ENCODE results near the gene DACH2. TPM values are rescaled to one million over a fixed set of nuclear protein-coding genes. Genes with fewer than 3 reads are reported as not detected.

DACH2 gene
- total RNA-seq, 2 experiments from 2014 or later: not detected

DNA sequence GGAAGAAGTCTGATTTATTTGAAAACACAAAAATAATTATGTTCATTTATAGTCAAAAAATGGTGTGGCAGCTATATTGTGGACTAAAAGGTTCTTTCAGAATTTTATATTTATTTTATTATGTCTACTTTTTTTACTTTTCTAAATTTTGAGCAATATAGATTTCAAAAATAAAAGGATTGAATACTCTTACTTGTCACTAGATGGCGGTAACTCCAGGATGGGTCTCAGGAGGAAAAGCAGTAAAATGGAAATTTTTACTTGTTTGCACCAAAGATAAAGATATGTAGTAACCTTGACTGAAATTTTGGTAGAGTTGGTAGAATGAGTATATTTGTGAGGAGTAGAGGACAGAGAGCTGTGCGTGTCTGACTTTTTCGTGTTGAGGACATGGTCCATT lies 14.5 kb upstream of the DACH2 start:
- no TSS peak for BruUV-seq (replicated peaks)
- ChIA-PET POLR2A (interaction anchor here (0.6 kb wide), 1 partner anchor 995 kb away, joined by 3 read pairs; no protein-coding TSS in a partner anchor), CTCF (ENCODE audit: unreplicated experiment) (no interaction called here)
- H3K4me2 ChIP-seq (ENCODE audit: low read length): no peak overlapping the region
- intact Hi-C loops (cut with micrococcal nuclease; ENCODE audit: unreplicated experiment): no loop called here
- no peak overlapping the region for H3K27ac ChIP-seq (ENCODE audit: low read depth, low read length, poor library complexity, severe bottlenecking)
- TF ChIP-seq, protein P1, sequence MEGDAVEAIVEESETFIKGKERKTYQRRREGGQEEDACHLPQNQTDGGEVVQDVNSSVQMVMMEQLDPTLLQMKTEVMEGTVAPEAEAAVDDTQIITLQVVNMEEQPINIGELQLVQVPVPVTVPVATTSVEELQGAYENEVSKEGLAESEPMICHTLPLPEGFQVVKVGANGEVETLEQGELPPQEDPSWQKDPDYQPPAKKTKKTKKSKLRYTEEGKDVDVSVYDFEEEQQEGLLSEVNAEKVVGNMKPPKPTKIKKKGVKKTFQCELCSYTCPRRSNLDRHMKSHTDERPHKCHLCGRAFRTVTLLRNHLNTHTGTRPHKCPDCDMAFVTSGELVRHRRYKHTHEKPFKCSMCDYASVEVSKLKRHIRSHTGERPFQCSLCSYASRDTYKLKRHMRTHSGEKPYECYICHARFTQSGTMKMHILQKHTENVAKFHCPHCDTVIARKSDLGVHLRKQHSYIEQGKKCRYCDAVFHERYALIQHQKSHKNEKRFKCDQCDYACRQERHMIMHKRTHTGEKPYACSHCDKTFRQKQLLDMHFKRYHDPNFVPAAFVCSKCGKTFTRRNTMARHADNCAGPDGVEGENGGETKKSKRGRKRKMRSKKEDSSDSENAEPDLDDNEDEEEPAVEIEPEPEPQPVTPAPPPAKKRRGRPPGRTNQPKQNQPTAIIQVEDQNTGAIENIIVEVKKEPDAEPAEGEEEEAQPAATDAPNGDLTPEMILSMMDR (conservative IDR thresholded peaks at IDR 0.05; ENCODE audit: low read length): peak; percentile 76
- no peak for TF ChIP-seq EZH2phosphoT487 (IDR thresholded peaks at IDR 0.05; ENCODE audit: borderline replicate concordance, low read depth, low read length)
- H3K9me2 ChIP-seq (ENCODE audit: insufficient read depth, low read length): no peaks in the 10 kb centered on the region
- H3K36me3 ChIP-seq (ENCODE audit: insufficient read depth, low read length): no peaks in the 10 kb centered on the region
- no peak overlapping the region for H3K4me3 ChIP-seq (ENCODE audit: low read depth, low read length, poor library complexity, severe bottlenecking)
- H4K20me1 ChIP-seq (ENCODE audit: insufficient read depth, low read length): no peaks in the 10 kb centered on the region
- no peaks in the 10 kb centered on the region for H3K79me2 ChIP-seq (ENCODE audit: insufficient read depth, low read depth, low read length)
- H2AFZ ChIP-seq (ENCODE audit: low read length): no peak overlapping the region
- no peaks in the 10 kb centered on the region for H3K4me1 ChIP-seq (ENCODE audit: insufficient read depth, low read length, poor library complexity, severe bottlenecking)
- DNase-seq (ENCODE audit: low spot score): peak; percentile 20
- no peaks in the 10 kb centered on the region for H3K9me3 ChIP-seq (ENCODE audit: low read length)

DNA sequence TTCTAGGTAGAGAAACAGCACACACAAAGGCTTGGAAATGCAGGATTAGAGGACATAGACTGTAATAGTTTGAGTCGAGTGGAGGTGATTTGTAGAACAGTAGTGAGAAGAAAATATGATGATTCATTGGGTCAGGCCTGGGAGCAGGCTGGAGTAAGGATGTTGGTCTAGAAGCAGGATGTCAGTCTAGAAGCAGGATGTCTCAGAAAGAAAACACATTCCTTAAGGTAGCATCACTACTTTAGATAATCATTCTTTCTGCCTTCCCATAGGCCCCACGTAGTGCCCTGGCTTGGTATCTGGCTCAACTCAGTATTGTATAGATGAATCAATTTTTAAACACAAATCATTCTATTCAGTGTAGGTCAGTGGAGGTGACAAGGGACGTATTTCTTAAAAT lies 11.2 kb upstream of the DACH2 start:
- BruUV-seq (replicated peaks): no TSS peak
- Histone ChIP-seq H4K20me1 (ENCODE audit: insufficient read depth, low read length) (no peaks in the 10 kb centered on the region), H3K9me2 (ENCODE audit: insufficient read depth, low read length) (no peaks in the 10 kb centered on the region), H3K4me3 (ENCODE audit: low read depth, low read length, poor library complexity, severe bottlenecking) (no peak overlapping the region), H3K27ac (ENCODE audit: low read depth, low read length, poor library complexity, severe bottlenecking) (no peak overlapping the region), H3K4me1 (ENCODE audit: insufficient read depth, low read length, poor library complexity, severe bottlenecking) (no peaks in the 10 kb centered on the region), H3K4me2 (ENCODE audit: low read length) (no peak overlapping the region), H2AFZ (ENCODE audit: low read length) (no peak overlapping the region), H3K79me2 (ENCODE audit: insufficient read depth, low read depth, low read length) (no peaks in the 10 kb centered on the region), H3K36me3 (ENCODE audit: insufficient read depth, low read length) (no peaks in the 10 kb centered on the region), H3K9me3 (ENCODE audit: low read length) (no peaks in the 10 kb centered on the region)
- DNase-seq (ENCODE audit: low spot score): no peak
- intact Hi-C loops (cut with micrococcal nuclease; ENCODE audit: unreplicated experiment): no loop called here
- POLR2A ChIA-PET: no interaction called here
- CTCF ChIA-PET (ENCODE audit: unreplicated experiment): no interaction called here
- TF ChIP-seq, protein P1 (conservative IDR thresholded peaks at IDR 0.05; ENCODE audit: low read length): no peak
- no peak for TF ChIP-seq EZH2phosphoT487 (IDR thresholded peaks at IDR 0.05; ENCODE audit: borderline replicate concordance, low read depth, low read length)

DNA sequence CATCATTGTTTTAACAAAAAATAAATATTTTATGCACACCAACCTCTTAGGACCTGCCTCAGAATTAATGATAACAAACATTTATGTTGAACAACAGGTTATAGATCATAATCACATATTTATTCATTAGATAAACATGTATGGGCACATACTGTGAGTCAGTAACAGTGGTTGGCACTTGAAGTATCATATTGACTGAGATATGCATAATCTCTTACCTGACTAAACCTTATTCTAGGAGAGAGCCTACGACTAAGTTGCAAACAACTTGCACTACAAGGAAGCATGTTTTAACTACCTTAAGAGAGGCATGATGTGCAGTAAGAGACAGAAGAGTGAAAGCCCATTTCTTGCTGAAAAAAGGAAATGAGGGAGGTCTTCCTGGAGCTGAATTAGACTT lies 6.5 kb upstream of the DACH2 start:
- intact Hi-C loops (cut with micrococcal nuclease; ENCODE audit: unreplicated experiment): no loop called here
- Histone ChIP-seq H3K4me3 (ENCODE audit: low read depth, low read length, poor library complexity, severe bottlenecking) (no peak overlapping the region), H3K9me2 (ENCODE audit: insufficient read depth, low read length) (no peaks in the 10 kb centered on the region), H3K79me2 (ENCODE audit: insufficient read depth, low read depth, low read length) (no peaks in the 10 kb centered on the region), H3K36me3 (ENCODE audit: insufficient read depth, low read length) (no peaks in the 10 kb centered on the region), H4K20me1 (ENCODE audit: insufficient read depth, low read length) (no peaks in the 10 kb centered on the region), H3K4me2 (ENCODE audit: low read length) (no peak overlapping the region), H3K4me1 (ENCODE audit: insufficient read depth, low read length, poor library complexity, severe bottlenecking) (no peaks in the 10 kb centered on the region), H3K9me3 (ENCODE audit: low read length) (no peaks in the 10 kb centered on the region), H2AFZ (ENCODE audit: low read length) (no peak overlapping the region), H3K27ac (ENCODE audit: low read depth, low read length, poor library complexity, severe bottlenecking) (no peak overlapping the region)
- POLR2A ChIA-PET: no interaction called here
- TF ChIP-seq, protein P1 (conservative IDR thresholded peaks at IDR 0.05; ENCODE audit: low read length): no peak
- no peak for TF ChIP-seq EZH2phosphoT487 (IDR thresholded peaks at IDR 0.05; ENCODE audit: borderline replicate concordance, low read depth, low read length)
- BruUV-seq (replicated peaks): no TSS peak
- CTCF ChIA-PET (ENCODE audit: unreplicated experiment): no interaction called here
- DNase-seq (ENCODE audit: low spot score): no peak
